ENCODE results near the gene SCN5A. TPM values are rescaled to one million over a fixed set of nuclear protein-coding genes. Genes with fewer than 3 reads are reported as not detected.

Gene SCN5A
- total RNA-seq, 1 experiment from 2014 or later = not detected

DNA sequence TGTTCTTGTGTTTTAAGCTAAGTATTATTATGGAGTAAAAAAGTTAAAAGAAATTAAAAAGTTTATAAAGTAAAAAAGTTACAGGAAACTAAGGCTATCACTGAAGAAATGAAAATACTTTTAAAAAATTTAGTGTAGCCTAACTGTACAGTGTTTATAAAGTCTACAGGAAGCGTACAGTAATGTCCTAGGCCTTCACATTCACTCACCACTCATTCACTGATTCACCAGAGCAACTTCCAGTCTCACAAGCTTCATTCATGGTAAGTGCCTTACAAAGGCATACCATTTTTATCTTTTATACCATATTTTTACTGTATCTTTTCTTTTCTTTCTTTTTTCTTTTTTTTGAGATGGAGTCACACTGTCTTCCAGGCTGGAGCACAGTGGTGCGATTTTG is 40.7 kb upstream of the SCN5A start:
- BruUV-seq (replicated peaks) = no TSS peak
- no peak for DNase-seq (ENCODE audit: unreplicated experiment)
- intact Hi-C loops (cut with micrococcal nuclease) = no loop called here
- Mint-ChIP-seq H3K27ac (ENCODE audit: low read depth, unreplicated experiment) (no peak overlapping the region), H3K27me3 (ENCODE audit: insufficient read depth, unreplicated experiment) (peaks cover 16% of the 10 kb centered on the region), H3K9me3 (ENCODE audit: unreplicated experiment) (no peaks in the 10 kb centered on the region), H3K4me3 (ENCODE audit: unreplicated experiment) (no peak overlapping the region), H3K4me1 (ENCODE audit: insufficient read depth, unreplicated experiment) (no peaks in the 10 kb centered on the region), H3K36me3 (ENCODE audit: insufficient read depth, unreplicated experiment) (no peaks in the 10 kb centered on the region)
- TF ChIP-seq CTCF (IDR thresholded peaks at IDR 0.05; ENCODE audit: unreplicated experiment) = no peak
- ChIA-PET CTCF (interaction anchor here (0.6 to 0.7 kb wide), 3 partner anchors 176 to 350 kb away, joined by 3 to 4 read pairs (median 4); no protein-coding TSS in a partner anchor), POLR2A (interaction anchor here (0.5 kb wide), 1 partner anchor 633 kb away, joined by 3 read pairs; no protein-coding TSS in a partner anchor)

GRCh38 chr3:38689774-38690173 is 40.3 kb upstream of the SCN5A start:
- Mint-ChIP-seq H3K9me3 (ENCODE audit: unreplicated experiment) (no peaks in the 10 kb centered on the region), H3K27ac (ENCODE audit: low read depth, unreplicated experiment) (no peak overlapping the region), H3K4me3 (ENCODE audit: unreplicated experiment) (no peak overlapping the region), H3K36me3 (ENCODE audit: insufficient read depth, unreplicated experiment) (no peaks in the 10 kb centered on the region), H3K4me1 (ENCODE audit: insufficient read depth, unreplicated experiment) (no peaks in the 10 kb centered on the region), H3K27me3 (ENCODE audit: insufficient read depth, unreplicated experiment) (peaks cover 16% of the 10 kb centered on the region)
- DNase-seq (ENCODE audit: unreplicated experiment) = no peak
- ChIA-PET POLR2A (interaction anchor here (0.5 kb wide), 1 partner anchor 633 kb away, joined by 3 read pairs; no protein-coding TSS in a partner anchor), CTCF (interaction anchor here (0.6 to 0.7 kb wide), 3 partner anchors 177 to 350 kb away, joined by 3 to 4 read pairs (median 4); no protein-coding TSS in a partner anchor)
- no TSS peak for BruUV-seq (replicated peaks)
- no peak for TF ChIP-seq CTCF (IDR thresholded peaks at IDR 0.05; ENCODE audit: unreplicated experiment)
- intact Hi-C loops (cut with micrococcal nuclease) = no loop called here

DNA sequence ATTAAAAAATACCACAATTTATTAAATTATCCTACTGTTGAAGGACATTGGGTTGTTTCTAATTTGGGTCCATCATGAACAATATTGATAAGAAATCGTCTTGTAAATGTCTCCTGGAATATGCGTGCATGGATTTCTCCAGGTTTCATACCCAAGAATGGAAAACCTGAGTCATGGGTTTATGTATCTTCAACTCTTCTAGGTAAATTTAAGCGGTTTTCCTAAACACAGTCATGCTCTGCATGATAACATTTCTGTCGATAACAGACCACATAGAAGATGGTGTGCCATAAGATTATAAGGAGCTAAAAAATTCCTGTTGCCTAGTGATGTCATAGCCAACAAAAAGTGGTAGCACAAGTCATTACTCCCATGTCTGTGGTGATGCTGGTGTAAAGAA is 39.9 kb upstream of the SCN5A start:
- H3K4me1 Mint-ChIP-seq (ENCODE audit: insufficient read depth, unreplicated experiment) = no peaks in the 10 kb centered on the region

GRCh38 chr3:38687321-38687720 is 37.8 kb upstream of the SCN5A start:
- H3K27me3 Mint-ChIP-seq (ENCODE audit: insufficient read depth, unreplicated experiment) = peaks cover 26% of the 10 kb centered on the region
- H3K27ac Mint-ChIP-seq (ENCODE audit: low read depth, unreplicated experiment) = no peak overlapping the region
- H3K36me3 Mint-ChIP-seq (ENCODE audit: insufficient read depth, unreplicated experiment) = no peaks in the 10 kb centered on the region
- no peaks in the 10 kb centered on the region for H3K9me3 Mint-ChIP-seq (ENCODE audit: unreplicated experiment)
- no peaks in the 10 kb centered on the region for H3K4me1 Mint-ChIP-seq (ENCODE audit: insufficient read depth, unreplicated experiment)
- CTCF ChIA-PET = interaction anchor here (0.6 to 1.1 kb wide), 5 partner anchors 13 to 1170 kb away, joined by 3 read pairs; no protein-coding TSS in a partner anchor
- no peak overlapping the region for H3K4me3 Mint-ChIP-seq (ENCODE audit: unreplicated experiment)
- peak; percentile 3 for DNase-seq (ENCODE audit: unreplicated experiment)
- BruUV-seq (replicated peaks) = no TSS peak
- intact Hi-C loops (cut with micrococcal nuclease) = no loop called here
- POLR2A ChIA-PET = interaction anchor here (0.5 kb wide), 1 partner anchor 1380 kb away, joined by 4 read pairs; no protein-coding TSS in a partner anchor
- TF ChIP-seq CTCF (IDR thresholded peaks at IDR 0.05; ENCODE audit: unreplicated experiment) = no peak

More for the DNA sequence above, 39.9 kb upstream of the SCN5A start:
- DNase-seq (ENCODE audit: unreplicated experiment) = no peak
- intact Hi-C loops (cut with micrococcal nuclease) = no loop called here
- CTCF ChIA-PET = no interaction called here
- Mint-ChIP-seq H3K27me3 (ENCODE audit: insufficient read depth, unreplicated experiment) (peaks cover 16% of the 10 kb centered on the region), H3K9me3 (ENCODE audit: unreplicated experiment) (no peaks in the 10 kb centered on the region), H3K27ac (ENCODE audit: low read depth, unreplicated experiment) (no peak overlapping the region), H3K4me3 (ENCODE audit: unreplicated experiment) (no peak overlapping the region), H3K36me3 (ENCODE audit: insufficient read depth, unreplicated experiment) (no peaks in the 10 kb centered on the region)
- no TSS peak for BruUV-seq (replicated peaks)
- POLR2A ChIA-PET = no interaction called here
- no peak for TF ChIP-seq CTCF (IDR thresholded peaks at IDR 0.05; ENCODE audit: unreplicated experiment)

Measured in MCF 10A (cell line).